GM19324 (cell line): Measurements from ENCODE around the gene MAP1S.

Experiments used
- ATAC-seq: cut with Tn5 transposase; IDR thresholded peaks from one replicate; pipeline ENCODE4 v1.9.1; 2021; ENCODE audit warnings: mild to moderate bottlenecking, moderate library complexity; ENCODE audit not compliant: unreplicated experiment, low FRiP score

MAP1S gene

GRCh38 chr19:17727843-17728242 lies 8.6 kb downstream of the MAP1S start:
- no peak for ATAC-seq

- no peak for ATAC-seq
Observed at GRCh38 chr19:17733127-17733526, 13.8 kb downstream of the MAP1S start.

GRCh38 chr19:17734146-17734545 lies 14.9 kb downstream of the MAP1S start:
- ATAC-seq = no peak

- no peak for ATAC-seq
Observed at GRCh38 chr19:17735410-17735809, 16.1 kb downstream of the MAP1S start.

DNA sequence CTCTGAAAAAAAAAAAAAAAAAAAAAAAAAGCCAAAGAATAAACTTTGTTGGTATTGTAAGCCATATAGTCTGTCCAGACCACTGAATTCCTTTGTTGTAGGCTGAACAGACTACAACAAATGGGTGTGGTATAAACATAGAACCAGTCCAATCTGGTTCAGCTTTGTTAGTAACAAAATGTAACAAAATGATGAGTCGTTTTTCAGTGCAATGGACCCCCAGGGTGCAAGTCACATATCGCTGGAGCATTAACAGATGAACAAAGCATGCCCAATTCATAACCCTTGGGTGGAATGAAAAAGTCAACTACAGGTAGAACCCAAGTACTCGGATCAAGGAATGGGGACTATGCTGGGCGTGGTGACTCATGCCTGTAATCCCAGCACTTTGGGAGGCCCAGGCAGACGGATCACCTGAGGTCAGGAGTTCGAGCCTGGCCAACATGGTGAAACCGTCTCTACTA lies 18.4 kb downstream of the MAP1S start:
- no peak for ATAC-seq

DNA sequence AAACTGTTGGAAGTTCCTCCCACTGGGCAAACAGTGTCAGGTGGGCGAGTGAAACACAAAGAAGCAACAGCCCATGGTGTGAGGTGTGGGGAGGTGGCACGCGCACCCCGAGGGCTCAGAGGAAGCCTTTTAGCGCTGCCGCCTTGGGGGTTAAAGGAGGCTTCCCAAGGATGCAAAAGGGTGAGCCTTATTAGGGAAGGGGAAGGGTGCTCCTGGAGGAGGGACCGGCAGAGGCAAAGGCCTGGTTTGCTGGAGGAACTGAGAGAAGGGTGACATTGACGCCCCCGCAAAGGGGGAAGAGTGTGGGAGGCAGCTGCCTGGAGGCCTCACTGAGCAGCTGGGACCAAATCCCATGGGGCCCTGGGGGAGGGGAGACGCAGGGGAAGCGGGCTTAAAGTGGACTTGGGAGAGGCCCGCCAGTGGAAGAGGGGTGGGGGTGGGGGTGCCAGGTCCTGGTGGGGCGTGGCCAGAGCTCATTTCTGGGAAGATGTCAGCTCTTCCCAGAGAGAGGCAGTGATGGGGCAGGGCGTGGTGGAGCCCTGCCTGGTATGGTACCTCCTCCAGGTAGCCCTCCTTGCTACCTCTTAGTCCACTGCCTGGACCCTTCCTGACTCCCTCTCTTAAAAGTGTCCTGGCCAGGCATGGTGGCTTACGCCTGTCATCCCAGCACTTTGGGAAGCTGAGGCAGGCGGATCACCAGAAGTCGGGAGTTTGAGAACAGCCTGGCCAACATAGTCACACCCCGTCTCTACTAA lies 20.0 kb downstream of the MAP1S start:
- ATAC-seq = no peak

DNA sequence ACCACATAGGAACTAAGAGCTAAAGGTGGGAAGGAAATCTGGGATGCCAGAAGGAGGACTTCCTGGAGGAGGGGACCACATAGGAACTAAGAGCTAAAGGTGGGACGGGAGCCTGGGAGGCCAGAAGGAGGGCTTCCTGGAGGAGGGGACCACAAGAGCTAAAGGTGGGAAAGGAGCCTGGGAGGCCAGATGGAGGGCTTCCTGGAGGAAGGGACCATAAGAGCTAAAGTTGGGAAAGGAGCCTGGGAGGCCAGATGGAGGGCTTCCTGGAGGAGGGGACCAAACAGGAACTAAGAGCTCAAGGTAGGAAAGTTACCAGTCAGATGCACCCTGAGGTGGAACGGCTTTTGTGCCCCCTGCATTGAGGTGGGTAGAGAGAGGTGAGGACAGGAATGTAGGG lies 22.2 kb downstream of the MAP1S start:
- no peak for ATAC-seq

DNA sequence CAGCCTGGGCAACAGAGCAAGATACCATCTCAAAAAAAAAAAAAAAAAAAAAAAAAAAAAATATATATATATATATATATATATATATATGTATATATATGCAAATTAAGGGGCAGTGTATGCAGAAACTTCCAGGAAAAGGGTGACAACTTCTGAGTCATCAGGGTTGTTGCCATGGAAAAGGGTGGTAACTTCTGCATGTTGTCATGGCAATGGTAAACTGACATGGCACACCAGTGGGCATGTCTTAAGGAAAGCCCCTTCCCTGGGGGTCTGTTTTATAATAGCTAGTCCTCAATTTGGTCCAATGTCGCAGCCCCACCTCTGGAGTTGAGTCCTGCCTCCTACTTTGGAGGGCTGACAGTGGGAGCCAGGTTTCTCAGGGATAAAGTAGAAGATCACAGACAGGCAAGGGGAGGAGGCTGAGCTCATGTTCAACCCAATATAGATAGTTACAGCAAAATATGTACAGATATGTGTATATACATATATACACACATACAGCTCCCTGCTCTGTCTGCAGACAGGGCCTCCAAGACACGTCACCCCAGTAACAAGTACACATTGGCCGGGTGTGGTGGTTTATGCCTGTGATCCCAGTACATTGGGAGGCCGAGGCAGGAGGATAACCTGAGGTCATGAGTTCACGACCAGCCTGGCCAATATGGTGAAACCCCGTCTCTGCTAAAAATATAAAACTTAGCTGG lies 24.7 kb downstream of the MAP1S start:
- ATAC-seq = no peak

DNA sequence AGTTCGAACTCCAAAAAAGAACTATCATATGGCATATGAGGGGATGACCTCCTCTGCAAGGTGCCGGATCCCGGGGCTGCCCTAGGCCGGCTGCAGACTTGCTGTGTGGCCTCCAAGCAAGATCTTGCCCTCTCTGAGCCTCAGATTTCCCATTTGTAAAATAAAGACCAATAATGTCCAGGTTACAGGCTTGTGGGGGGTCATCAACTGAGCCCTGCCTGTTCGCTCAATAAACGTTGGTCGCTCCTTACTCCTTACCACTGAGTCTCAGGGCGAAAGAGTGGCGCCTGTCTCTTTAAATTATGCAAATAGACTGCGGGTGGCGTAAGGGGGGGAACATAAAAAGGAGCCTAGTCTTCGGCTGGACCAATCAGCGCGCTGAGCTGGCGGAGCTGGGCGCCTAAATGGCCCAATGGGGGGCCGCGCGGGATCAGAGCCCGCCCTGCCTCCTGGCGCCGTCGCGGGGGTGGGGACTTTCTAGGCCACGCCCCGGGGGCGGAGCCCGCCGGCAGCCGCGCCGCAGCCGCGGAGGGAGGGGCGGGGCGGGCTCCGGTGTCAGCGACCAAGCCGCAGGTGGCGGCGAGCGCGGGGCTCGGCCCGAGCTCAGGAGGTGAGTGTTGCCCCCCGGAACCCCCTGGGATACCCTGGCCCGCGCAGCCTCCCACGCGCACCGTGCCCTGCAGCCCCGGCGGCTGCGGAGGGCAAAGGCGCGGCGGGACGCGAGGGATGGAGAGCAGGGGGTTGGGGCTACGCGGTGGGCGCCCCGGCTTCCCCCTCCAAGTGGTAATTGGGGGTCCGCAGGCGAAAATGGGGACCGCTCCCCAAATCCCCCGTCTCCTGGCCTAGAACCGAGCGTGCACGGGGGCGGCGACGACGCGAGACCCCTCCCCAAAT lies 28.2 kb downstream of the MAP1S start:
- ATAC-seq = peak; percentile 85

- ATAC-seq = no peak
Observed at GRCh38 chr19:17748884-17749638, 29.8 kb downstream of the MAP1S start.

DNA sequence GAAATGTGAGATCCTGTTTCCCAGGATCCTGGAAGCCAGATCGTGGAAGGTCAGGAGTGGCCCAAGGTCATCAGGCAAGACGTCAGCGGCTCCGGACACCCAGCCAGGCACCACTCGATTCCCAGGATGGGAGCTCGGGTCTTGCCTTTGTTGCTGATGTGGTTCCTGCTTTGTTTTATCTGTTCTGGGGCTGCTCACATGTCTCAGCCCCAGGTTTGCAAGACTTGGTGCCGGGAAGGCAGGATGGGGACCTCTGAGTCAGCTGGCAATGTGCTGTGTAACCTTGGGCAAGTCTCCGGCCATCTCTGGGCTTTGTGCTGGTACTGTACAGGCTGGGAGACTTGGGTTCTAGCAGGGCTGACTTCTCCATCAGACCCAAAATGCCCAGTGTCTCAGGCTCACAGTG lies 30.6 kb downstream of the MAP1S start:
- no peak for ATAC-seq

- ATAC-seq = peak; percentile 32
Observed at GRCh38 chr19:17751103-17751911, 32.0 kb downstream of the MAP1S start, which contains the start of gene FCHO1. FCHO1 (plus strand) TSS chr19:17751477; CDS start chr19:17755165, 3,688 bp downstream.

- no peak for ATAC-seq
Observed at GRCh38 chr19:17751912-17752273, 32.6 kb downstream of the MAP1S start.

GRCh38 chr19:17752865-17753639 lies 33.8 kb downstream of the MAP1S start:
- ATAC-seq = no peak

- ATAC-seq = no peak
Observed at GRCh38 chr19:17753976-17754375, 34.7 kb downstream of the MAP1S start.

GRCh38 chr19:17754634-17755442 lies 35.6 kb downstream of the MAP1S start:
- ATAC-seq = no peak

- no peak for ATAC-seq
Observed at GRCh38 chr19:17755443-17755890, 36.2 kb downstream of the MAP1S start.
